ENCODE results near the gene RFK.

The RFK gene

GRCh38 chr9:76401580-76402354 lies 7.5 kb upstream of the RFK start:
- Mint-ChIP-seq H3K36me3 (ENCODE audit: insufficient read depth) (no peaks in the 10 kb centered on the region), H3K27me3 (no peaks in the 10 kb centered on the region), H3K4me1 (peaks cover 7% of the 10 kb centered on the region), H3K9me3 (no peaks in the 10 kb centered on the region), H3K27ac (ENCODE audit: low read depth) (no peak overlapping the region), H3K4me3 (no peak overlapping the region)
- DNase-seq (ENCODE audit: low spot score in 2 of 2): no peak
- ATAC-seq (replicated peaks; ENCODE audit: extremely low read depth, poor library complexity, severe bottlenecking): no peak

- Mint-ChIP-seq H3K4me1 (peaks cover 7% of the 10 kb centered on the region), H3K27me3 (no peaks in the 10 kb centered on the region), H3K9me3 (no peaks in the 10 kb centered on the region), H3K27ac (ENCODE audit: low read depth) (no peak overlapping the region), H3K4me3 (no peak overlapping the region), H3K36me3 (ENCODE audit: insufficient read depth) (no peaks in the 10 kb centered on the region)
- DNase-seq (ENCODE audit: low spot score in 2 of 2) (no peak), ATAC-seq (replicated peaks; ENCODE audit: extremely low read depth, poor library complexity, severe bottlenecking) (no peak)
Observed at GRCh38 chr9:76401176-76401575, 7.0 kb upstream of the RFK start.

GRCh38 chr9:76400534-76401096 lies 6.4 kb upstream of the RFK start:
- ATAC-seq (replicated peaks; ENCODE audit: extremely low read depth, poor library complexity, severe bottlenecking) (no peak), DNase-seq (ENCODE audit: low spot score in 2 of 2) (no peak)
- H3K4me3 Mint-ChIP-seq: no peak overlapping the region
- peaks cover 8% of the 10 kb centered on the region for H3K4me1 Mint-ChIP-seq
- H3K27ac Mint-ChIP-seq (ENCODE audit: low read depth): no peak overlapping the region
- H3K27me3 Mint-ChIP-seq: no peaks in the 10 kb centered on the region
- no peaks in the 10 kb centered on the region for H3K36me3 Mint-ChIP-seq (ENCODE audit: insufficient read depth)
- H3K9me3 Mint-ChIP-seq: no peaks in the 10 kb centered on the region

GRCh38 chr9:76399856-76400255 lies 5.6 kb upstream of the RFK start:
- DNase-seq (ENCODE audit: low spot score in 2 of 2) (no peak), ATAC-seq (replicated peaks; ENCODE audit: extremely low read depth, poor library complexity, severe bottlenecking) (no peak)
- no peak overlapping the region for H3K4me3 Mint-ChIP-seq
- no peaks in the 10 kb centered on the region for H3K27me3 Mint-ChIP-seq
- peaks cover 13% of the 10 kb centered on the region for H3K4me1 Mint-ChIP-seq
- no peak overlapping the region for H3K27ac Mint-ChIP-seq (ENCODE audit: low read depth)
- H3K9me3 Mint-ChIP-seq: no peaks in the 10 kb centered on the region
- no peaks in the 10 kb centered on the region for H3K36me3 Mint-ChIP-seq (ENCODE audit: insufficient read depth)

- Mint-ChIP-seq H3K27me3 (no peaks in the 10 kb centered on the region), H3K9me3 (no peaks in the 10 kb centered on the region), H3K36me3 (ENCODE audit: insufficient read depth) (peaks cover 6% of the 10 kb centered on the region), H3K4me1 (peaks cover 22% of the 10 kb centered on the region), H3K4me3 (no peak overlapping the region), H3K27ac (ENCODE audit: low read depth) (no peak overlapping the region)
- DNase-seq (ENCODE audit: low spot score in 2 of 2) (no peak), ATAC-seq (replicated peaks; ENCODE audit: extremely low read depth, poor library complexity, severe bottlenecking) (no peak)
Observed at GRCh38 chr9:76396597-76396996, 2.4 kb upstream of the RFK start.

GRCh38 chr9:76396144-76396543 lies 1.9 kb upstream of the RFK start:
- Mint-ChIP-seq H3K27me3 (no peaks in the 10 kb centered on the region), H3K4me3 (no peak overlapping the region), H3K27ac (ENCODE audit: low read depth) (no peak overlapping the region), H3K9me3 (no peaks in the 10 kb centered on the region), H3K4me1 (peaks cover 22% of the 10 kb centered on the region), H3K36me3 (ENCODE audit: insufficient read depth) (peaks cover 6% of the 10 kb centered on the region)
- no peak for DNase-seq (ENCODE audit: low spot score in 2 of 2)
- no peak for ATAC-seq (replicated peaks; ENCODE audit: extremely low read depth, poor library complexity, severe bottlenecking)

GRCh38 chr9:76395381-76395780 lies 1.2 kb upstream of the RFK start:
- Mint-ChIP-seq H3K9me3 (no peaks in the 10 kb centered on the region), H3K36me3 (ENCODE audit: insufficient read depth) (peaks cover 6% of the 10 kb centered on the region), H3K27me3 (no peaks in the 10 kb centered on the region), H3K4me3 (peak overlapping the region; percentile 90), H3K27ac (ENCODE audit: low read depth) (peak overlapping the region; percentile 94), H3K4me1 (peaks cover 22% of the 10 kb centered on the region)
- DNase-seq (ENCODE audit: low spot score in 2 of 2) (no peak), ATAC-seq (replicated peaks; ENCODE audit: extremely low read depth, poor library complexity, severe bottlenecking) (no peak)

- Mint-ChIP-seq H3K36me3 (ENCODE audit: insufficient read depth) (peaks cover 6% of the 10 kb centered on the region), H3K27me3 (no peaks in the 10 kb centered on the region)
Observed at GRCh38 chr9:76394960-76395252, 680 bp upstream of the RFK start.

GRCh38 chr9:76390656-76391055 lies 3.6 kb downstream of the RFK start:
- H3K27ac Mint-ChIP-seq (ENCODE audit: low read depth): no peak overlapping the region
- H3K4me1 Mint-ChIP-seq: peaks cover 29% of the 10 kb centered on the region
- H3K4me3 Mint-ChIP-seq: no peak overlapping the region
- no peak for DNase-seq (ENCODE audit: low spot score in 2 of 2)
- H3K36me3 Mint-ChIP-seq (ENCODE audit: insufficient read depth): peaks cover 24% of the 10 kb centered on the region
- no peaks in the 10 kb centered on the region for H3K9me3 Mint-ChIP-seq
- ATAC-seq (replicated peaks; ENCODE audit: extremely low read depth, poor library complexity, severe bottlenecking): no peak
- no peaks in the 10 kb centered on the region for H3K27me3 Mint-ChIP-seq

More at GRCh38 chr9:76394960-76395252, 680 bp upstream of the RFK start:
- H3K27ac Mint-ChIP-seq (ENCODE audit: low read depth): peak overlapping the region; percentile 94
- H3K4me3 Mint-ChIP-seq: peak overlapping the region; percentile 90
- no peaks in the 10 kb centered on the region for H3K9me3 Mint-ChIP-seq
- peaks cover 22% of the 10 kb centered on the region for H3K4me1 Mint-ChIP-seq
- no peak for DNase-seq (ENCODE audit: low spot score in 2 of 2)
- peak; percentile 66 for ATAC-seq (replicated peaks; ENCODE audit: extremely low read depth, poor library complexity, severe bottlenecking)

GRCh38 chr9:76379494-76379893 lies 14.7 kb downstream of the RFK start:
- ATAC-seq (replicated peaks; ENCODE audit: extremely low read depth, poor library complexity, severe bottlenecking) (no peak), DNase-seq (ENCODE audit: low spot score in 2 of 2) (no peak)
- H3K4me1 Mint-ChIP-seq: no peaks in the 10 kb centered on the region
- H3K27me3 Mint-ChIP-seq: no peaks in the 10 kb centered on the region
- peaks cover 10% of the 10 kb centered on the region for H3K36me3 Mint-ChIP-seq (ENCODE audit: insufficient read depth)
- no peaks in the 10 kb centered on the region for H3K9me3 Mint-ChIP-seq
- no peak overlapping the region for H3K4me3 Mint-ChIP-seq
- H3K27ac Mint-ChIP-seq (ENCODE audit: low read depth): no peak overlapping the region

GRCh38 chr9:76378367-76379073 lies 15.7 kb downstream of the RFK start:
- Mint-ChIP-seq H3K27me3 (no peaks in the 10 kb centered on the region), H3K27ac (ENCODE audit: low read depth) (no peak overlapping the region), H3K4me1 (no peaks in the 10 kb centered on the region), H3K36me3 (ENCODE audit: insufficient read depth) (peaks cover 4% of the 10 kb centered on the region), H3K9me3 (no peaks in the 10 kb centered on the region), H3K4me3 (no peak overlapping the region)
- DNase-seq (ENCODE audit: low spot score in 2 of 2) (no peak), ATAC-seq (replicated peaks; ENCODE audit: extremely low read depth, poor library complexity, severe bottlenecking) (no peak)

GRCh38 chr9:76377791-76378190 lies 16.4 kb downstream of the RFK start:
- ATAC-seq (replicated peaks; ENCODE audit: extremely low read depth, poor library complexity, severe bottlenecking): no peak
- Mint-ChIP-seq H3K27me3 (no peaks in the 10 kb centered on the region), H3K27ac (ENCODE audit: low read depth) (no peak overlapping the region), H3K4me1 (no peaks in the 10 kb centered on the region), H3K4me3 (no peak overlapping the region), H3K9me3 (no peaks in the 10 kb centered on the region), H3K36me3 (ENCODE audit: insufficient read depth) (peaks cover 2% of the 10 kb centered on the region)
- DNase-seq (ENCODE audit: low spot score in 2 of 2): no peak
